Activated CD8-positive, alpha-beta memory T cell treated with anti-CD3 and anti-CD28 coated beads, Interleukin-2, amount 10 ng/mL, durations not matched to agents 7 days and 5 days (primary cell): Measurements from ENCODE around the gene SHISA6. TPM values are rescaled to one million over a fixed set of nuclear protein-coding genes. Genes with fewer than 3 reads are reported as not detected.

Experiments used
- ATAC-seq: fragments of 150-1000 bp; cut with Tn5 transposase; one replicate; pipeline ENCODE4 v1.10.0; 2021; ENCODE audit warnings: moderate library complexity
- CTCF ChIA-PET: fragments of 350-600 bp; sonication (Branson Sonifier 250); formaldehyde crosslinking; loops from one replicate; lab custom pipeline; 2021; ENCODE audit warnings: antibody characterized with exemption; lab: Charles Lee
- DNase-seq: peaks from one replicate; pipeline ENCODE4 v3.0.0-alpha.2; 2020
- H3K27ac Mint-ChIP-seq: one replicate; pipeline ENCODE4 v1.8.0; 2021; ENCODE audit warnings: mild to moderate bottlenecking, mixed read lengths
- H3K27me3 Mint-ChIP-seq: one replicate; pipeline ENCODE4 v1.8.0; 2021; ENCODE audit warnings: mixed read lengths
- H3K36me3 Mint-ChIP-seq: one replicate; pipeline ENCODE4 v1.8.0; 2021; ENCODE audit warnings: mild to moderate bottlenecking, mixed read lengths
- H3K4me1 Mint-ChIP-seq: one replicate; pipeline ENCODE4 v1.8.0; 2021; ENCODE audit warnings: mixed read lengths
- H3K4me3 Mint-ChIP-seq: one replicate; pipeline ENCODE4 v1.8.0; 2021; ENCODE audit warnings: mild to moderate bottlenecking, moderate library complexity, mixed read lengths
- H3K9me3 Mint-ChIP-seq: one replicate; pipeline ENCODE4 v1.8.0; 2022; ENCODE audit warnings: low read depth, mixed read lengths
- total RNA-seq, 2 experiments: library from RNA; stranded (reverse); gene quantifications; one replicate each; pipeline ENCODE4 v1.2.3, GENCODE V29; 2021

Gene SHISA6
- total RNA-seq, 2 experiments from 2014 or later = not detected

- ATAC-seq = no peak
- Mint-ChIP-seq H3K4me3 (no peak overlapping the region), H3K27me3 (no peaks in the 10 kb centered on the region), H3K9me3 (peaks cover 7% of the 10 kb centered on the region), H3K36me3 (no peaks in the 10 kb centered on the region), H3K27ac (no peak overlapping the region), H3K4me1 (no peaks in the 10 kb centered on the region)
- CTCF ChIA-PET = no interaction called here
- no peak for DNase-seq
These were observed 115.4 kb downstream of the SHISA6 start for GRCh38 chr17:11356371-11356770.

GRCh38 chr17:11363565-11364117, 122.6 kb downstream of the SHISA6 start:
- no peaks in the 10 kb centered on the region for H3K36me3 Mint-ChIP-seq
- H3K4me1 Mint-ChIP-seq = no peaks in the 10 kb centered on the region
- ATAC-seq = no peak
- DNase-seq = no peak
- CTCF ChIA-PET = no interaction called here
- no peaks in the 10 kb centered on the region for H3K27me3 Mint-ChIP-seq
- no peaks in the 10 kb centered on the region for H3K9me3 Mint-ChIP-seq
- no peak overlapping the region for H3K4me3 Mint-ChIP-seq
- no peak overlapping the region for H3K27ac Mint-ChIP-seq

GRCh38 chr17:11366272-11366850, 125.3 kb downstream of the SHISA6 start:
- no peak overlapping the region for H3K27ac Mint-ChIP-seq
- H3K9me3 Mint-ChIP-seq = peaks cover 2% of the 10 kb centered on the region
- no peaks in the 10 kb centered on the region for H3K36me3 Mint-ChIP-seq
- no peak overlapping the region for H3K4me3 Mint-ChIP-seq
- ATAC-seq = no peak
- CTCF ChIA-PET = no interaction called here
- no peaks in the 10 kb centered on the region for H3K27me3 Mint-ChIP-seq
- DNase-seq = no peak
- H3K4me1 Mint-ChIP-seq = no peaks in the 10 kb centered on the region

- ATAC-seq (no peak), DNase-seq (no peak)
- CTCF ChIA-PET = no interaction called here
- no peak overlapping the region for H3K4me3 Mint-ChIP-seq
- no peaks in the 10 kb centered on the region for H3K36me3 Mint-ChIP-seq
- H3K27me3 Mint-ChIP-seq = no peaks in the 10 kb centered on the region
- no peak overlapping the region for H3K27ac Mint-ChIP-seq
- peaks cover 2% of the 10 kb centered on the region for H3K9me3 Mint-ChIP-seq
- no peaks in the 10 kb centered on the region for H3K4me1 Mint-ChIP-seq
These were observed 128.6 kb downstream of the SHISA6 start for GRCh38 chr17:11369575-11369974.

- Mint-ChIP-seq H3K9me3 (peaks cover 2% of the 10 kb centered on the region), H3K4me3 (no peak overlapping the region), H3K27ac (no peak overlapping the region), H3K4me1 (no peaks in the 10 kb centered on the region), H3K27me3 (no peaks in the 10 kb centered on the region), H3K36me3 (no peaks in the 10 kb centered on the region)
- ATAC-seq = no peak
- DNase-seq = no peak
- CTCF ChIA-PET = no interaction called here
These were observed 131.7 kb downstream of the SHISA6 start for GRCh38 chr17:11372692-11373091.

GRCh38 chr17:11378506-11378905, 137.5 kb downstream of the SHISA6 start:
- H3K27me3 Mint-ChIP-seq = no peaks in the 10 kb centered on the region
- no peak for DNase-seq
- H3K9me3 Mint-ChIP-seq = no peaks in the 10 kb centered on the region
- no peak overlapping the region for H3K27ac Mint-ChIP-seq
- no peaks in the 10 kb centered on the region for H3K4me1 Mint-ChIP-seq
- H3K4me3 Mint-ChIP-seq = no peak overlapping the region
- CTCF ChIA-PET = no interaction called here
- H3K36me3 Mint-ChIP-seq = no peaks in the 10 kb centered on the region
- ATAC-seq = no peak

GRCh38 chr17:11380761-11381160, 139.7 kb downstream of the SHISA6 start:
- no peak overlapping the region for H3K27ac Mint-ChIP-seq
- CTCF ChIA-PET = no interaction called here
- H3K4me1 Mint-ChIP-seq = no peaks in the 10 kb centered on the region
- peaks cover 7% of the 10 kb centered on the region for H3K9me3 Mint-ChIP-seq
- DNase-seq (no peak), ATAC-seq (no peak)
- H3K4me3 Mint-ChIP-seq = no peak overlapping the region
- H3K36me3 Mint-ChIP-seq = no peaks in the 10 kb centered on the region
- no peaks in the 10 kb centered on the region for H3K27me3 Mint-ChIP-seq

- Mint-ChIP-seq H3K4me1 (no peaks in the 10 kb centered on the region), H3K27me3 (no peaks in the 10 kb centered on the region), H3K36me3 (no peaks in the 10 kb centered on the region), H3K27ac (no peak overlapping the region), H3K4me3 (no peak overlapping the region), H3K9me3 (peaks cover 9% of the 10 kb centered on the region)
- DNase-seq (no peak), ATAC-seq (no peak)
- CTCF ChIA-PET = no interaction called here
These were observed 142.1 kb downstream of the SHISA6 start for GRCh38 chr17:11383157-11383556.

GRCh38 chr17:11384131-11384530, 143.1 kb downstream of the SHISA6 start:
- CTCF ChIA-PET = no interaction called here
- Mint-ChIP-seq H3K4me3 (no peak overlapping the region), H3K27me3 (no peaks in the 10 kb centered on the region), H3K36me3 (no peaks in the 10 kb centered on the region), H3K27ac (no peak overlapping the region), H3K4me1 (no peaks in the 10 kb centered on the region), H3K9me3 (peaks cover 9% of the 10 kb centered on the region)
- DNase-seq (no peak), ATAC-seq (no peak)

- DNase-seq (no peak), ATAC-seq (no peak)
- H3K4me1 Mint-ChIP-seq = no peaks in the 10 kb centered on the region
- no peak overlapping the region for H3K27ac Mint-ChIP-seq
- peaks cover 13% of the 10 kb centered on the region for H3K9me3 Mint-ChIP-seq
- no peaks in the 10 kb centered on the region for H3K27me3 Mint-ChIP-seq
- no peaks in the 10 kb centered on the region for H3K36me3 Mint-ChIP-seq
- CTCF ChIA-PET = no interaction called here
- H3K4me3 Mint-ChIP-seq = no peak overlapping the region
These were observed 146.6 kb downstream of the SHISA6 start for GRCh38 chr17:11387610-11388009.

- Mint-ChIP-seq H3K4me1 (no peaks in the 10 kb centered on the region), H3K9me3 (peaks cover 13% of the 10 kb centered on the region), H3K4me3 (no peak overlapping the region), H3K36me3 (no peaks in the 10 kb centered on the region), H3K27me3 (no peaks in the 10 kb centered on the region), H3K27ac (no peak overlapping the region)
- ATAC-seq (no peak), DNase-seq (no peak)
- CTCF ChIA-PET = no interaction called here
These were observed 147.0 kb downstream of the SHISA6 start for GRCh38 chr17:11388054-11388453.

- H3K27me3 Mint-ChIP-seq = no peaks in the 10 kb centered on the region
- no peak for ATAC-seq
- DNase-seq = no peak
- no peaks in the 10 kb centered on the region for H3K4me1 Mint-ChIP-seq
- no peak overlapping the region for H3K27ac Mint-ChIP-seq
- H3K9me3 Mint-ChIP-seq = peaks cover 8% of the 10 kb centered on the region
- no peaks in the 10 kb centered on the region for H3K36me3 Mint-ChIP-seq
- CTCF ChIA-PET = no interaction called here
- no peak overlapping the region for H3K4me3 Mint-ChIP-seq
These were observed 148.6 kb downstream of the SHISA6 start for GRCh38 chr17:11389583-11389982.

- no peaks in the 10 kb centered on the region for H3K36me3 Mint-ChIP-seq
- H3K27me3 Mint-ChIP-seq = no peaks in the 10 kb centered on the region
- H3K27ac Mint-ChIP-seq = no peak overlapping the region
- no peak overlapping the region for H3K4me3 Mint-ChIP-seq
- no peak for ATAC-seq
- no peak for DNase-seq
- peaks cover 8% of the 10 kb centered on the region for H3K9me3 Mint-ChIP-seq
- H3K4me1 Mint-ChIP-seq = no peaks in the 10 kb centered on the region
- CTCF ChIA-PET = no interaction called here
These were observed 150.1 kb downstream of the SHISA6 start for GRCh38 chr17:11391134-11391533.

- Mint-ChIP-seq H3K4me3 (no peak overlapping the region), H3K27me3 (no peaks in the 10 kb centered on the region), H3K36me3 (no peaks in the 10 kb centered on the region), H3K4me1 (no peaks in the 10 kb centered on the region), H3K9me3 (peaks cover 14% of the 10 kb centered on the region), H3K27ac (no peak overlapping the region)
- ATAC-seq (no peak), DNase-seq (no peak)
- CTCF ChIA-PET = no interaction called here
These were observed 163.6 kb downstream of the SHISA6 start for GRCh38 chr17:11404431-11405276.
